HG03060 (cell line): ENCODE data around the gene EOLA1.
"Not testable (repeated sequence)": the region's sequence is repeated elsewhere in the genome, so short reads cannot be mapped to it uniquely, and the experiment has no call there.

Source experiments
- ATAC-seq: cut with Tn5 transposase; IDR thresholded peaks from one replicate; pipeline ENCODE4 v1.9.1; 2021; ENCODE audit warnings: low read depth, moderate number of reproducible peaks; ENCODE audit not compliant: unreplicated experiment

The EOLA1 gene

GRCh38 chrX:149539283-149540130, 1.3 kb upstream of the EOLA1 start:
- no peak for ATAC-seq

GRCh38 chrX:149540131-149540620, 636 bp upstream of the EOLA1 start:
- ATAC-seq = peak; percentile 2

- ATAC-seq = no peak
Measured at GRCh38 chrX:149541521-149542047, 772 bp downstream of the EOLA1 start.

- not testable (repeated sequence) for ATAC-seq
Measured at GRCh38 chrX:149545545-149546543, 5.0 kb downstream of the EOLA1 start.

GRCh38 chrX:149546962-149547361, 6.2 kb downstream of the EOLA1 start:
- not testable (repeated sequence) for ATAC-seq

GRCh38 chrX:149547782-149548181, 7.0 kb downstream of the EOLA1 start:
- ATAC-seq = not testable (repeated sequence)

- not testable (repeated sequence) for ATAC-seq
Measured at GRCh38 chrX:149549701-149550100, 8.9 kb downstream of the EOLA1 start, which contains the start of gene HSFX3. Gene HSFX3 (minus strand): TSS chrX:149549924. CDS start chrX:149549852, 72 bp downstream.

- not testable (repeated sequence) for ATAC-seq
Measured at GRCh38 chrX:149550454-149550853, 9.6 kb downstream of the EOLA1 start.

GRCh38 chrX:149551245-149551938, 10.6 kb downstream of the EOLA1 start:
- not testable (repeated sequence) for ATAC-seq

- not testable (repeated sequence) for ATAC-seq
Measured at GRCh38 chrX:149551939-149552248, 11.1 kb downstream of the EOLA1 start.

- not testable (repeated sequence) for ATAC-seq
Measured at GRCh38 chrX:149555251-149555650, 14.4 kb downstream of the EOLA1 start.

GRCh38 chrX:149563359-149563758, 22.5 kb downstream of the EOLA1 start:
- no peak for ATAC-seq

GRCh38 chrX:149567621-149568417, 27.0 kb downstream of the EOLA1 start:
- no peak for ATAC-seq

- ATAC-seq = no peak
Measured at GRCh38 chrX:149568701-149569296, 28.0 kb downstream of the EOLA1 start.

GRCh38 chrX:149569770-149570169, 29.0 kb downstream of the EOLA1 start:
- no peak for ATAC-seq

GRCh38 chrX:149570668-149571067, 29.9 kb downstream of the EOLA1 start:
- ATAC-seq = no peak

- ATAC-seq = no peak
Measured at GRCh38 chrX:149571770-149572169, 31.0 kb downstream of the EOLA1 start.

GRCh38 chrX:149572743-149573142, 31.9 kb downstream of the EOLA1 start:
- no peak for ATAC-seq

GRCh38 chrX:149573456-149573855, 32.6 kb downstream of the EOLA1 start:
- peak; percentile 99 for ATAC-seq
